ENCODE measurements around the gene SMARCC1.

The SMARCC1 gene

DNA sequence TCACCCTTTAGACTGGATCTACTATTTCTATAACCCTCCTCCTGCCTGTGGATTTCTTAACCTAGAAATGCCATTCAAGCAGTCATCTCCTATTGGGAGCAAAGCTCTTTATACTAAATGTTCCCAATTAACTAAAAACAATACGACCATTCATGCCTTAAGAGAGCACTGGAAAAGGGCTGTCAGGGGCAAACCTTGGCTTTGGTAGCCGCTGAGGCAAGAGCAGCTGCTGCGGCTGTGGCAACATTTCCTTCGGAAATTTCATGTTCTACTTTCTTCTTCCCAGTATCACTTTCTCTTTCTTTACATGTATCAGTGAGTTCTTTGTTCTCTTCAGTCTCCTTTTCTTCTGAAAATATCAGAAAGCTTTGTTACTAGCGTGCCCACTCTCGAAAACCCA is 146.7 kb downstream of the SMARCC1 start:
- Histone ChIP-seq H3K9ac (ENCODE audit: low read length) (no peak overlapping the region), H3K27me3 (ENCODE audit: control insufficient read depth, insufficient read depth, low read length) (no peaks in the 10 kb centered on the region), H3K4me3 (ENCODE audit: low read depth, low read length) (no peak overlapping the region), H3K4me1 (ENCODE audit: control insufficient read depth, insufficient read depth, low read length) (no peaks in the 10 kb centered on the region), H3K27ac (ENCODE audit: low read depth, low read length) (no peak overlapping the region), H3K36me3 (ENCODE audit: control insufficient read depth, insufficient read depth, low read length) (peaks cover 97% of the 10 kb centered on the region), H3K9me3 (ENCODE audit: control insufficient read depth, insufficient read depth, low read depth, low read length) (no peaks in the 10 kb centered on the region)

DNA sequence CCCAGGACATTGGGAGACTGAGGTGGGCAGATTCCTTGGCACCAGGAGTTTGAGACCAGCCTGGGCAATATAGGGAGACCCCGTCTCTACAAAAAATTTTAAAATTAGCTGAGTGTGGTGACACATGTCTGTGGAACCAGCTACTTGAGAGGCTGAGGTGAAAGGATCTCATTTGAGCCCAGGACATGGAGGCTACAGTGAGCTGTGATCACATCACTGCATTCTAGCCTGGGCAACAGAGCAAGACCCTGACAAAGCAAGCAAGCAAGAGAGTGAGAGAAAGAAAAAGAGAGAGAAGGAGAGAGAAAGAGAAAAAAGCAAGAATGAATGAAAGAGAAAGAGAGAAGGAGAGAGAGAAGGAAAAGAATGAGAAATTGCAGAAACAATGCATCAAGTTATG is 150.9 kb downstream of the SMARCC1 start:
- Histone ChIP-seq H3K36me3 (ENCODE audit: control insufficient read depth, insufficient read depth, low read length) (peaks cover 95% of the 10 kb centered on the region), H3K9ac (ENCODE audit: low read length) (no peak overlapping the region), H3K4me1 (ENCODE audit: control insufficient read depth, insufficient read depth, low read length) (no peaks in the 10 kb centered on the region), H3K27ac (ENCODE audit: low read depth, low read length) (no peak overlapping the region), H3K27me3 (ENCODE audit: control insufficient read depth, insufficient read depth, low read length) (no peaks in the 10 kb centered on the region), H3K4me3 (ENCODE audit: low read depth, low read length) (no peak overlapping the region), H3K9me3 (ENCODE audit: control insufficient read depth, insufficient read depth, low read depth, low read length) (no peaks in the 10 kb centered on the region)

DNA sequence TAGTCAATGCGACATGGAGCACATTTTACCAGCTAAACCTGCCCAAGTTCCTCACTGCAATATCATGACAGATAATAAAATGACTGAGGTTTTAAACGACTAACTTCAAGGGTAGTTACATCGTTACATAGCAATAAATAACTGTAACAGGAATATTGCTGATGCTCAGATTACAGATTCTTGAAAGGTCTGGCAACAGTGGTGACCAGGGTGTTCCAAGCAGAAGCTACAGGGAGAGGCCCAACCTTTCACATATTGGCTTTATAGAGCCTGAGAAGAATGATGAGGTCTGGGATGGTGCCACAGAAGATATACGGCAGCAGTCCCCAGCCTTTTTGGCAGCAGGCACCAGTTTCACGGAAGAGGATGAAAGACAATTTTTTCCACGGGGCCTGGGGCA is 151.9 kb downstream of the SMARCC1 start:
- H3K9me3 ChIP-seq (ENCODE audit: control insufficient read depth, insufficient read depth, low read depth, low read length), result no peaks in the 10 kb centered on the region
- H3K4me1 ChIP-seq (ENCODE audit: control insufficient read depth, insufficient read depth, low read length), result no peaks in the 10 kb centered on the region
- H3K27me3 ChIP-seq (ENCODE audit: control insufficient read depth, insufficient read depth, low read length), result no peaks in the 10 kb centered on the region
- no peak overlapping the region for H3K4me3 ChIP-seq (ENCODE audit: low read depth, low read length)
- no peak overlapping the region for H3K27ac ChIP-seq (ENCODE audit: low read depth, low read length)
- peaks cover 93% of the 10 kb centered on the region for H3K36me3 ChIP-seq (ENCODE audit: control insufficient read depth, insufficient read depth, low read length)
- H3K9ac ChIP-seq (ENCODE audit: low read length), result no peak overlapping the region

DNA sequence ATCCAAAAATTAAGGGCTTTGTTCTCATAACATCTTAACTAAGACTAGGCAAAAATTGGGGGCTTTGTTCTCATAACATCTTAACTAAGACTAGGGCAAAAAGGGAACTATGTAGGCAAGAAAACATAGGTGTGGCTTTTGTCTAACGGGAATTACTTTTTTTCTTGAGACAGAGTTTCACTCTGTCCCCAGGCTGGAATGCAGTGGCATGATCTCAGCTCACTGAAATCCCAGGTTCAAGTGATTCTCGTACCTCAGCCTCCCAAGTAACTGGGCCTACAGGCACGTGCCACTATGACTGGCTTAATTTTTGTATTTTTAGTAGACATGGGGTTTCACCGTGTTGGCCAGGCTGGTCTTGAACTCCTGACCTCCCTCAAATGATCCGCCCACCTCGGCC is 153.3 kb downstream of the SMARCC1 start:
- Histone ChIP-seq H3K9ac (ENCODE audit: low read length) (no peak overlapping the region), H3K9me3 (ENCODE audit: control insufficient read depth, insufficient read depth, low read depth, low read length) (no peaks in the 10 kb centered on the region), H3K4me1 (ENCODE audit: control insufficient read depth, insufficient read depth, low read length) (no peaks in the 10 kb centered on the region), H3K4me3 (ENCODE audit: low read depth, low read length) (no peak overlapping the region), H3K27me3 (ENCODE audit: control insufficient read depth, insufficient read depth, low read length) (no peaks in the 10 kb centered on the region), H3K27ac (ENCODE audit: low read depth, low read length) (no peak overlapping the region), H3K36me3 (ENCODE audit: control insufficient read depth, insufficient read depth, low read length) (peaks cover 95% of the 10 kb centered on the region)

DNA sequence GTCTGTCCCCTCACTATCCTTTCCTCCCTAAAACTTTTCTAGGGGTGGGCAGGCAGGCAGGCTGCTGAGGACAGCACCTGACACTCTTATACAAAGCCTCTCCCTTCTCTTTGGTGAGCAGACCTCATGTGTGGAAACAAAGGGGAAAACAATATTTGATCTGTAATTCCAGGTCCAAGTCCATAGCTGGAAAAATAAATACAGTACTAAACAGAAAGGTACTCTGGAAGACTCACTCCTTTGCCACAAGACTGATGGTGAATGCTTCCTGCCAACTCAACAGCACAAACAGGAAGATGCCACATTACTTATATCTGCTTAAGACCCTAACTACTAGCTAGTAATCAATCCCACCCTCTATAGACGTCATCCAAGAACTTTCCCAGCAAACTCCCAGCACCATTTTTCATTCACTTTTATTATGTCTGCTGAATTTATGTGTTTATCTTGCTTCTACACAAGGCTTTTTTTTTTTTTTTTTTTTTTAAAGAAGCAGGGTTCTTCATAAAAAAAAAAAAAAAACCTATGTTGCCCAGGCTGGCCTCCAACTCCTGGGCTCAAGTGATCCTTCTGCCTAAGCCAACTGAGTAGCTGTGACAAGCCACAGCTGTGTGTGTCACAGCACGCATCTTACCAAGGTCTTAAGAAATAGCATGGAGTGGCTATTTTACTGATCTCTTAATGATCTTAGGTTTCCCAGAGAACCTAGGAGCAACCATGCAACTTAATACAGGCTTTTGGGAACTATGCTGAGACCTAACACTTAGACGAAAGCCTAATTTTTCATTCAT is 158.8 kb downstream of the SMARCC1 start:
- Histone ChIP-seq H3K27ac (ENCODE audit: low read depth, low read length) (no peak overlapping the region), H3K27me3 (ENCODE audit: control insufficient read depth, insufficient read depth, low read length) (no peaks in the 10 kb centered on the region), H3K4me1 (ENCODE audit: control insufficient read depth, insufficient read depth, low read length) (no peaks in the 10 kb centered on the region), H3K36me3 (ENCODE audit: control insufficient read depth, insufficient read depth, low read length) (peaks cover 95% of the 10 kb centered on the region), H3K9me3 (ENCODE audit: control insufficient read depth, insufficient read depth, low read depth, low read length) (no peaks in the 10 kb centered on the region), H3K4me3 (ENCODE audit: low read depth, low read length) (no peak overlapping the region), H3K9ac (ENCODE audit: low read length) (no peak overlapping the region)

DNA sequence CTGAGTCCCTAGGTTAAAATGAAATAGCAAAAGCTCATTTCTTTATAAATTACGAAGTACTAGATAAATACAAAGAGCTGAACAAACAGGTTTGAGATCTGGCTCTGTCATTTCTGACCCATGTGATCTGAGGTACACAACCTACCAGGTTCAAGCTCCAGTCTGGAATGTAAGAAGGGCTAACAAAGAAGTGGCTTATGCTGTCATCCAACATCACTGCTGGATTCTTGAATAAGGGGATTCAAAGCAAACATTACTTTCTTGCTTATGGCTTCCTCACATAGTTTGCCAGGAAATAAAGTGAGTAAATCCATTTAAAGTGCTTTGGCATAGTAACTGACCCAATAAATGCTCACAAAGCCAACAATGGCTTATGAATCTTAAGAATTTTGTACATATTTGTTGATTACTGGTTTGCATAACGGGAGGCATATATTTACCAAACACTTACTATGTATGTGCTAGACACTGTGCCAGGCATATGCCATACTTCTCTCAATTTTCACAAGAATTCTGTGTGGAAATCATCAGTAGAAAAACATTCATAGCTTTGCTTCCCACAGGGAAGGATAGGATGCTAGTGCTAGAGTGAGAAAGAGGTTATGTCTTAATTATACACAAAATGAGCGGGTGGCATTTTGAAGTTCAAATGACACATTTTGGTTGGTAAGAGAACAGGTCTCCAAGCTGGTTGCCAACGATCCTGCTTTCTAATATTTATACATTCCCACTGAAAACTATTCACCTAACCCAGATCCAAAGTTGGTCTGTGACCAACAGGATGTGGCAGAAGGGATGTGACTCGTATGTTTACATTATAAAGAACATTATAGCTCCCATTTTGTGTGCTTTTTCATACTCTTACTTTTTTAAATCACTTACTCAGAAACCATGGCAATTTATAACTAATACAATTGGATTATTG is 164.3 kb downstream of the SMARCC1 start:
- no peak overlapping the region for H3K27ac ChIP-seq (ENCODE audit: low read depth, low read length)
- no peaks in the 10 kb centered on the region for H3K9me3 ChIP-seq (ENCODE audit: control insufficient read depth, insufficient read depth, low read depth, low read length)
- H3K36me3 ChIP-seq (ENCODE audit: control insufficient read depth, insufficient read depth, low read length), result peaks cover 96% of the 10 kb centered on the region
- H3K4me3 ChIP-seq (ENCODE audit: low read depth, low read length), result no peak overlapping the region
- no peaks in the 10 kb centered on the region for H3K27me3 ChIP-seq (ENCODE audit: control insufficient read depth, insufficient read depth, low read length)
- no peak overlapping the region for H3K9ac ChIP-seq (ENCODE audit: low read length)
- H3K4me1 ChIP-seq (ENCODE audit: control insufficient read depth, insufficient read depth, low read length), result peaks cover 3% of the 10 kb centered on the region; the same call in 1 of the 2 replicates

DNA sequence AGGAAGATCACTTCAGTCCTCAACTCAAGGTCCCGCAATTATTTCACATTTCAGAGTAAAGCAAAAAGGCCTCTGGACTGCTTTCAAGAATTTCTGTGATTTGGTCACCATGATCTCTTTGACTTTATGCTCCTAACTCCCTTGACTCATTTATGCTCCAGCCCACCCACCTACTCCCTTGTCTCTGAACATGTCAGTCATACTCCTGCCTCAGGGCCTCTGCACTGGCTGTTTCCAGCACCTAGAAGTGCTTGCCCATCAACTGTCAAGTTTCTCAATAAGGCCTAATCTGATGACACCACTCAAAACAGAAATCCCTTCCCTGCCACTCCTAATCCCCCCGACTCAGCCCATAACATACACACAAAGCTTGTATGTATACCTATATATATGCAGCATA is 166.9 kb downstream of the SMARCC1 start:
- Histone ChIP-seq H3K27me3 (ENCODE audit: control insufficient read depth, insufficient read depth, low read length) (no peaks in the 10 kb centered on the region), H3K36me3 (ENCODE audit: control insufficient read depth, insufficient read depth, low read length) (peaks cover 96% of the 10 kb centered on the region), H3K4me3 (ENCODE audit: low read depth, low read length) (no peak overlapping the region), H3K27ac (ENCODE audit: low read depth, low read length) (no peak overlapping the region), H3K9ac (ENCODE audit: low read length) (no peak overlapping the region), H3K4me1 (ENCODE audit: control insufficient read depth, insufficient read depth, low read length) (peaks cover 3% of the 10 kb centered on the region; the same call in 1 of the 2 replicates), H3K9me3 (ENCODE audit: control insufficient read depth, insufficient read depth, low read depth, low read length) (no peaks in the 10 kb centered on the region)

DNA sequence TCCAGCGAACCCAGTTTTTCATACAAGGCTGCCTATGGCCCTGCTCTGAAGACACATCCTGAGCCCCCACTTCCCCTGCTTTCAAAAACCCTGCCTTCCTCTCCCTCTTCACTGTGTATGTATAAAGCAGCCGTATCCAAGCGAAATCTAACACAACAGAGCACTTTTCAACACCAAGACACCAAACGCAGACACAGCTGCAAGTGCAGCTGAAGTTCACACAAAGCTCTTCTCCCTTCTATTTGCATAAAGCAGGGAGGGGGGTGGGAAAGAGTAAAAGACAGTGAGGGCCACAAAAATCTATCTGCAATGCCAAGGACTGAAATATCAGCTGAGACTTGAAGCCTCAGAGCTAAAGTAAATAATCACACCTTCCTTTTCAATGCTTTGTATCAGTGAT is 168.0 kb downstream of the SMARCC1 start:
- Histone ChIP-seq H3K27me3 (ENCODE audit: control insufficient read depth, insufficient read depth, low read length) (no peaks in the 10 kb centered on the region), H3K9me3 (ENCODE audit: control insufficient read depth, insufficient read depth, low read depth, low read length) (no peaks in the 10 kb centered on the region), H3K9ac (ENCODE audit: low read length) (no peak overlapping the region), H3K36me3 (ENCODE audit: control insufficient read depth, insufficient read depth, low read length) (peaks cover 94% of the 10 kb centered on the region), H3K4me3 (ENCODE audit: low read depth, low read length) (no peak overlapping the region), H3K27ac (ENCODE audit: low read depth, low read length) (no peak overlapping the region), H3K4me1 (ENCODE audit: control insufficient read depth, insufficient read depth, low read length) (peaks cover 3% of the 10 kb centered on the region; the same call in 1 of the 2 replicates)

DNA sequence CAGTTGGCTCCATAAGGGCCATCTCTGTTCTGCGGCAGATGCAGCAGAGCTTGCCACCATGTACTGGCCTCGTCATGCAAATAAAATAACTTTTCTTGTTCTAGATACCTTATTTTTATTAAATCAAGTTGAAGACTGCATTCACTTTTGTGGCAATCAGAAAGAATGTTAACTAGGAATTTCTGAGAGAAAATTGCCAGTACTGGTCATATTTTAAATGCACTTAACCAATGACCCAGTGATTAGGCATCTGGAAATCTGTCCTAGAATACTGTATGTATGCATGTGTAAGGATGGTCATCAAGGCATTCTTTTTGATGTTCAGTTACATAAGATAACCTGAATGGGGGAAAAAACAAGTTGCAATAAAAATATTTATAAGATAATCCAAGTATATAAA is 168.8 kb downstream of the SMARCC1 start:
- no peak overlapping the region for H3K9ac ChIP-seq (ENCODE audit: low read length)
- H3K36me3 ChIP-seq (ENCODE audit: control insufficient read depth, insufficient read depth, low read length), result peaks cover 94% of the 10 kb centered on the region
- H3K9me3 ChIP-seq (ENCODE audit: control insufficient read depth, insufficient read depth, low read depth, low read length), result no peaks in the 10 kb centered on the region
- H3K27me3 ChIP-seq (ENCODE audit: control insufficient read depth, insufficient read depth, low read length), result no peaks in the 10 kb centered on the region
- peaks cover 3% of the 10 kb centered on the region; the same call in 1 of the 2 replicates for H3K4me1 ChIP-seq (ENCODE audit: control insufficient read depth, insufficient read depth, low read length)
- no peak overlapping the region for H3K27ac ChIP-seq (ENCODE audit: low read depth, low read length)
- H3K4me3 ChIP-seq (ENCODE audit: low read depth, low read length), result no peak overlapping the region

DNA sequence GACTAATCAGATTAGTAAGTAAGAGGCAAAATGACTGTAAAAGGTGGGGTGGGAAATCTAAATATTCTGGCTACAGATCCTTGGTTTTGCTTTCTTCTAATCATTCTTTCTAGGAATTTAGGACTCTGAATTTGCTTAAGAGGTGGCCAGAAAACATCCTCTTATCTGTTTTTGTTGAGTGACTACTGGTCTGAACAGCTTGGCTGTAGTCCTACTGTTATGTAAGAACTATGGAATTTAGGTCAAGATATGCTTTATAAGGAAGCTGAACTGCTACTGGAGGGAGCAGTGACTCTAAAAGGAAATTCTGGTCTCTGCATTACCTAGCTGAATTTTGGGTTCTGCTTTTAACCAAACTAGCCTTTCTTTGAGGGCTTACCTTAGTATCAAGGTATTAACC is 169.5 kb downstream of the SMARCC1 start:
- no peaks in the 10 kb centered on the region for H3K27me3 ChIP-seq (ENCODE audit: control insufficient read depth, insufficient read depth, low read length)
- H3K9me3 ChIP-seq (ENCODE audit: control insufficient read depth, insufficient read depth, low read depth, low read length), result no peaks in the 10 kb centered on the region
- H3K27ac ChIP-seq (ENCODE audit: low read depth, low read length), result no peak overlapping the region
- no peak overlapping the region for H3K4me3 ChIP-seq (ENCODE audit: low read depth, low read length)
- H3K9ac ChIP-seq (ENCODE audit: low read length), result no peak overlapping the region
- peaks cover 94% of the 10 kb centered on the region for H3K36me3 ChIP-seq (ENCODE audit: control insufficient read depth, insufficient read depth, low read length)
- H3K4me1 ChIP-seq (ENCODE audit: control insufficient read depth, insufficient read depth, low read length), result peaks cover 3% of the 10 kb centered on the region; the same call in 1 of the 2 replicates

DNA sequence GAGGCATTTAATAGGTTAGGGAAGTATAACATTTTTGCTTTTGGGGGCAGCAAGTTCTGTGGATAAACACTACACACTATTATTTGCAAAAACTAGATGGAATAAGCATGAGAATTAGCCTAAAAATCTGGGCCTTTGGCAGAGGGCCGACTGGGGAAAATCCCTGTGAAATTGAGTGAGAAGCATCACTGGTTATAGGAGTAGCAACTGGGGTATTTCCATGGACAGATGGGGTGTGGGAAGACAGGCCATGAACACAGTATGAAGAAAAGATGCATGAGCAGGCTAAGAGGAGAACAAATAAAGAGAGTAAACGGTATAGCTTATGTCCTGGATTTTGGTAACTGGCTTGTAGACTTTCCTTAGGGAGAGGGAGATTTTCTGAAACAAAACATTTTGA is 170.1 kb downstream of the SMARCC1 start:
- no peak overlapping the region for H3K27ac ChIP-seq (ENCODE audit: low read depth, low read length)
- no peaks in the 10 kb centered on the region for H3K27me3 ChIP-seq (ENCODE audit: control insufficient read depth, insufficient read depth, low read length)
- no peak overlapping the region for H3K9ac ChIP-seq (ENCODE audit: low read length)
- H3K9me3 ChIP-seq (ENCODE audit: control insufficient read depth, insufficient read depth, low read depth, low read length), result no peaks in the 10 kb centered on the region
- peaks cover 3% of the 10 kb centered on the region; the same call in 1 of the 2 replicates for H3K4me1 ChIP-seq (ENCODE audit: control insufficient read depth, insufficient read depth, low read length)
- H3K36me3 ChIP-seq (ENCODE audit: control insufficient read depth, insufficient read depth, low read length), result peaks cover 94% of the 10 kb centered on the region
- H3K4me3 ChIP-seq (ENCODE audit: low read depth, low read length), result no peak overlapping the region
